GM18858 (cell line): Measurements from ENCODE around the gene CBLN3.

ENCODE experiments used
- ATAC-seq: cut with Tn5 transposase; IDR thresholded peaks from one replicate; pipeline ENCODE4 v1.9.1; 2021; ENCODE audit not compliant: unreplicated experiment

Gene CBLN3

DNA sequence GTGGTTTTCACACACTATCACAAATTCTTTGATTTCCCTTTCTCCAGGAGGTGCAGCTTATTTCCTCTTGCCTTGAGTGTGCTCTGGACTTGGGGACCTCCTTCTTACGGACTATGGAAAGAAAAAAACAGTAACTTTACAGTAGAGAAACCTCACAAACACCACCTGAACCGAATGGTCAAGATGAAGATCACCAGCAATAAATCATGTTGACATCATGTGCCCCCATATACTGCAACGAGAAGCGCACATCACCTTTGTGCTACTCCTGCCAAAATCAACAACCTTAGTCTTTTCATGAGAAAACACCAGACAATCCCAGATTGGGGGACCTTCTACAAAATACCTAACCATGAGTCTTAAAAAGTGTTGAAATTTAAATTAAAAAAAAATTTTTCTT is 43.9 kb downstream of the CBLN3 start:
- ATAC-seq, result no peak

DNA sequence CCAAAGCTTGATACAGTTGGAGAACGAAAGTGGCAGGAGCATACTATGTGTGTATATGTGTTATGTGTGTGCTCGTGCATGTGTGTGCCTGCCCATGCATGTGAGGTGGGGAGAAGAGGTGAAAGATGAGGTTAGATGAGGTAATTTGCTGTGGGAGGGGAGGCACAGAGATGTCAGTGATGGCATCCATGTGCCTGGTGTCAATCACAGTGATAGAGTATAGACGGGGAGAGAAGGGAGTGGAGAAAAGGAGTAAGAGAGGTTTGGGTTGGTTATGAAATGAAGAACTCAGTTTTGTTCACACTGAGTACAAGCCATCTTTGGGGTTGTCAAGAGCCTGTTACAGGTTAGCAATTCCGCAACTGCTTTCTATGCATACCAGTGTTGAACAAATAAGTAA is 45.3 kb downstream of the CBLN3 start:
- ATAC-seq, result no peak

DNA sequence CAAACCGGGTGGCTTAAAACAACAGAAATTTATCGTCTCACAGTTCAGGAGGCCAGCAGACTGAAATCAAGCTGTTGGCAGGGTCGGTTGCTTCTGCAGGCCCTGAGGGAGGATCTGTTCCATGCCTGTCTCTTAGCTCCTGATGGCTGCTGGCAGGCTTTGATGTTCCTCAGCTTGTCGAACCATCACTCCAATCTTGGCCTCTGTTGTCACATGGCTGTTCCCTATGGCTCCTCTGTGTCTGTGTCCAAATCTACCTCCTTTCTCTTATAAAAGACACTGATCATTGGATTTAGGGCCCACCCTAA is 47.5 kb downstream of the CBLN3 start:
- no peak for ATAC-seq

GRCh38 chr14:24381363-24382063 is 48.0 kb downstream of the CBLN3 start:
- no peak for ATAC-seq

DNA sequence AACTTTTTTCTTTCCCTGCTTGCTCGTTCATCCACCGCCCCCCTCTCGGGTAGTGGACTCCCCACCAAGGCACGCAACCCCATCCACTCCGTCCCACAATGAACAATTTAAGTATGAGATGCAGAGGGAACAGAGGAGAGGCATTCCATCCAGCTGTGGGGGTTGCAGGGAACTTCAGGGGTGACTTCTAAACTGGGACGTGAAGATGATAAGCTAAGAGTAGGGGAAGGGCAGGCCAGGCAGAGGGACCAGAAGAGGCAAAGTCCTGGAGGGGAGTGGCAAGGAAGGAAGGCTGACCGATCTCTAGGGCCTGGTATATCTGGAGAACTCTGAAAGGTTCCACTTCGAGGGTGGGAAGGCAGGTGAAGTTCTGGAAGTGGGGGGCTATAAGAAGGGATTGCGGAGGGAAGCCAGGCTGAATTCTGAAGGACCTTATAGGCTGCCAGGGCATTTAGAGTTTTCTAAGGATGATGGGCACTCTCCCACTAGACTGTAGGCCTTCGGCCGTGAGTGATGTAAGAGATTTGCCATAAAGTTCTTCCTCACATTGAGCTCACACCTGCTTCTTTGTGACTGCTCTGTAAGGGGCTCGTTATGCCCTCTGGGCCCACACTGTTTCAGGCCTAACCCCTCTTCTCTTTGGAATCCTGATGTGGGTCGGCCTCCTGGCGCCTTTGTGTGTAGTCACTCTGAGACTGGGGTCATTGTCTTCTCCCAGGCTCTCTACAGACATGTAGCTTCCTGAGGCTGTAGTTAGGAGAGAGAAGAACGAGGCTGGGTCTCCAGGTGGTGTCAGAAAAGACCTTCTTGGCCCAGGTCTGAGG is 49.3 kb downstream of the CBLN3 start:
- no peak for ATAC-seq

GRCh38 chr14:24378981-24379906 is 50.2 kb downstream of the CBLN3 start:
- ATAC-seq, result no peak

- no peak for ATAC-seq
Measured at GRCh38 chr14:24378327-24378726, 51.1 kb downstream of the CBLN3 start.

DNA sequence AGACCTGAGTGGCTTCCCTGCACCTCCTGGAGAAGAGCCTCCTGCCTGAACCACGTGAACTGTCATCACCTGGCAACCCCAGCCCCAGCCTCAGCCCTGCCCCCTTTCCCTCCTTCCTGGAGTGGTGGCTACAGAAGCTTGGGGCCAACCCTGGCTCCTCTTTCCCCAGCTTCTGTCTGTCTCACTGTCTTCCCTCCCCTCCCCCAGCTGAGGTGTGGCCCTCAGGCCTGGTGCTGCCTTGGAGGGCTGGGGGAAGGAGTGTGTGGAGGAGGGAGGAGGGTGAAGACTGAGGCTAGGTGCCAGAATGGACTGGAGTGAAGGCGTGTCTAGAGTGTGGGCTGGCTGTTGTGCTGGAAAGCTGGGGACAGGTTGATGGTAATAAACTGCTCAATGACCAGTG is 51.8 kb downstream of the CBLN3 start:
- no peak for ATAC-seq

GRCh38 chr14:24377126-24377525 is 52.3 kb downstream of the CBLN3 start:
- ATAC-seq, result no peak
